Endothelial cell of umbilical vein (primary cell): Measurements from ENCODE around the gene DDX10. TPM values are rescaled to one million over a fixed set of nuclear protein-coding genes. Genes with fewer than 3 reads are reported as not detected.

Source experiments
- BruUV-seq: library from RNA; stranded (reverse); fragments of 400-500 nt; replicated peaks from 2 replicates; lab custom pipeline; 2021; lab: Mats Ljungman, UMichigan
- CTCF ChIA-PET: fragments of 300-600, 350-600 bp; sonication (Branson Sonifier 250); formaldehyde crosslinking; loops from one replicate; lab custom pipeline; 2021; ENCODE audit warnings: antibody characterized with exemption, inconsistent platforms; lab: Charles Lee
- POLR2A ChIA-PET: fragments of 300-600, 350-600 bp; sonication (Branson Sonifier 250); formaldehyde crosslinking; loops from one replicate; lab custom pipeline; 2021; ENCODE audit warnings: antibody characterized with exemption, inconsistent platforms; lab: Charles Lee
- DNase-seq: peaks from one replicate; pipeline ENCODE4 v3.0.0-alpha.2; 2011; ENCODE audit warnings: low read depth, low spot score
- FAIRE-seq: peaks from 2 replicates; lab custom pipeline; 2011; peaks lifted over from hg19 to GRCh38; lab: Jason Lieb, UNC
- H2AFZ ChIP-seq: 2 replicates; pipeline ENCODE4 v1.6.0; 2012; ENCODE audit warnings: low read depth, low read length, control low read depth, inconsistent platforms
- H3K27ac ChIP-seq: 2 replicates; pipeline ENCODE4 v1.5.1; 2011; ENCODE audit warnings: low read depth, mild to moderate bottlenecking, control low read depth, low read length, moderate library complexity; ENCODE audit not compliant: insufficient read depth
- H3K27me3 ChIP-seq, 2 experiments: 2 replicates each; pipeline versions ENCODE4 v1.6.0 to v1.6.1; 2011; ENCODE audit warnings: low read length in 2 of 2, mixed read lengths in 1 of 2; ENCODE audit not compliant: control insufficient read depth in 2 of 2, insufficient read depth in 2 of 2
- H3K36me3 ChIP-seq, 2 experiments: 2 replicates in 1 of 2; 3 replicates in 1 of 2; pipeline ENCODE4 v1.5.1; 2011; ENCODE audit warnings: low read length in 2 of 2, mild to moderate bottlenecking in 1 of 2, moderate library complexity in 1 of 2; ENCODE audit not compliant: control insufficient read depth in 2 of 2, insufficient read depth in 2 of 2; ENCODE audit errors: extremely low read depth in 1 of 2
- H3K4me1 ChIP-seq: 3 replicates; pipeline ENCODE4 v1.5.1; 2011; ENCODE audit warnings: mild to moderate bottlenecking, low read length; ENCODE audit not compliant: control insufficient read depth, insufficient read depth; ENCODE audit errors: extremely low read depth
- H3K4me2 ChIP-seq: 2 replicates; pipeline ENCODE4 v1.6.1; 2011; ENCODE audit warnings: low read length, control low read depth, mixed read lengths; ENCODE audit not compliant: insufficient read depth
- H3K4me3 ChIP-seq, 3 experiments: fragments of 200-600 bp in 1 of 3; sonication (generic), shearing (Covaris generic) in 1 of 3; replicated peaks in 1 of 3; 2 replicates each; pipeline ENCODE4 v1.5.1; 2011 to 2016; ENCODE audit warnings: control low read depth in 3 of 3, low read length in 3 of 3, mild to moderate bottlenecking in 2 of 3, inconsistent platforms in 1 of 3, low read depth in 1 of 3, moderate library complexity in 1 of 3; ENCODE audit not compliant: insufficient read depth in 1 of 3
- H3K79me2 ChIP-seq: 2 replicates; pipeline ENCODE4 v1.6.0; 2012; ENCODE audit warnings: low read length, inconsistent platforms; ENCODE audit not compliant: control insufficient read depth, insufficient read depth
- H3K9ac ChIP-seq: replicated peaks from 2 replicates; pipeline ENCODE3; 2011; ENCODE audit warnings: low read length, control low read depth; ENCODE audit not compliant: insufficient read depth; ENCODE audit errors: extremely low read depth
- H3K9me1 ChIP-seq: replicated peaks from 3 replicates; pipeline ENCODE4 v1.6.0; 2011; ENCODE audit warnings: mild to moderate bottlenecking, low read length; ENCODE audit not compliant: control insufficient read depth, insufficient read depth; ENCODE audit errors: extremely low read depth
- H3K9me3 ChIP-seq: replicated peaks from 2 replicates; pipeline ENCODE4 v1.5.1; 2012; ENCODE audit warnings: low read length, inconsistent platforms; ENCODE audit not compliant: control insufficient read depth, insufficient read depth
- H4K20me1 ChIP-seq: replicated peaks from 2 replicates; pipeline ENCODE3; 2011; ENCODE audit warnings: mild to moderate bottlenecking, low read length; ENCODE audit not compliant: control insufficient read depth, insufficient read depth; ENCODE audit errors: extremely low read depth
- EZH2 ChIP-seq: IDR thresholded peaks from 2 replicates; pipeline ENCODE4 v1.6.1; 2012; ENCODE audit warnings: borderline replicate concordance, low read depth, mild to moderate bottlenecking, moderate library complexity, low read length, inconsistent platforms; ENCODE audit not compliant: severe bottlenecking
- FOS ChIP-seq: IDR thresholded peaks from 2 replicates; pipeline ENCODE4 v1.6.1; 2011; ENCODE audit warnings: mild to moderate bottlenecking, low read length, moderate library complexity, borderline replicate concordance; ENCODE audit not compliant: insufficient read depth
- GATA2 ChIP-seq: IDR thresholded peaks from 2 replicates; pipeline ENCODE4 v1.7.0; 2011; ENCODE audit warnings: low read depth, mild to moderate bottlenecking, moderate library complexity, mixed read lengths, low read length; ENCODE audit not compliant: insufficient read length, insufficient read depth
- JUN ChIP-seq: IDR thresholded peaks from 2 replicates; pipeline ENCODE4 v1.6.1; 2011; ENCODE audit warnings: borderline replicate concordance, low read depth; ENCODE audit not compliant: insufficient read length, insufficient read depth
- MYC ChIP-seq: IDR thresholded peaks from one replicate; pipeline ENCODE4 v1.6.1; 2011; ENCODE audit warnings: mild to moderate bottlenecking, low read depth, low read length
- POLR2AphosphoS5 ChIP-seq: IDR thresholded peaks from 2 replicates; pipeline ENCODE4 v1.6.1; 2012; ENCODE audit warnings: low read depth, mild to moderate bottlenecking, control low read depth, low read length, moderate library complexity; ENCODE audit not compliant: insufficient read depth
- dilution Hi-C: fragments of 300-500 bp; cut with MboI; formaldehyde crosslinking; loops from one replicate; pipeline ENCODE4 v1.15.0; 2019; ENCODE audit warnings: low sequenced_read_pairs; ENCODE audit not compliant: extremely low pct_ligation_motif_present
- intact Hi-C: fragments of 100-400 bp; cut with micrococcal nuclease; formaldehyde crosslinking; loops from one replicate; pipeline ENCODE4 v1.10.0; 2022
- polyA plus RNA-seq, 4 experiments: library from polyadenylated mRNA; depleted of rRNA in 3 of 4; stranded (reverse) in 3 of 4; unstranded in 1 of 4; fragments of >200 nt; gene quantifications; 2 replicates each; pipeline versions ENCODE4 v1.2.1 to v1.2.3, GENCODE V29; 2011 to 2012; ENCODE audit warnings: missing spikeins in 1 of 4
- total RNA-seq: library from RNA; stranded (reverse); gene quantifications from 2 replicates; pipeline ENCODE4 v1.2.3, GENCODE V29; 2021
- TF ChIP-seq, protein P1 (sequence below): IDR thresholded peaks from 2 replicates; pipeline ENCODE4 v1.6.1; 2011; ENCODE audit not compliant: insufficient read depth, insufficient read length
- TF ChIP-seq, protein P2 (sequence below), 2 donors: IDR thresholded peaks; 1 replicate in 1 of 2; 2 replicates in 1 of 2; pipeline ENCODE4 v1.5.1; 2011; ENCODE audit warnings: low read length in 2 of 2, mild to moderate bottlenecking in 2 of 2, moderate library complexity in 2 of 2, control low read depth in 1 of 2, inconsistent platforms in 1 of 2, low read depth in 1 of 2; ENCODE audit not compliant: insufficient read depth in 1 of 2; ENCODE audit errors: extremely low read depth in 1 of 2

DDX10 gene
- total and polyA plus RNA-seq, 2 donors (not counting 3 experiments of a cell fraction or from before 2014, with no cell fraction given) = 29.8 to 35.2 TPM

DNA sequence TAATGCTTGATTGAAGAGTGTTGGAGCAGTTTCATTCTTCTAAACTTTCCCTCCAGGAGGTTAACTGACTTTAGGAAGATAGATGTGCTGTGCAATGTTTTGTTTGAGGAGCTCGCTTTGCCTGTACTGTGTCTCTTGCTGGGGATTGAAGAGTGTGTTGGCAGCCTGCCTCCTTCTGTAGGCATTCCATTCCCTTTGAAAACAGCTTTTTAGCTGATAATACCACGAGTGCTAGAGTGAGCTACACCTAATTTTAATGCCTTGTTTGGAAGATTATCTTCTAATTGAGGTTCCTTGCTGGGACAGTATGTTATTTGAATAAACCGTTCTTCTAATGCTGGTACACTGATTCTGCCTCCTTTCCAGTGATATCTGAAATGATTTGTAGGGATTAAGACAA is 7.2 kb downstream of the DDX10 start:
- dilution Hi-C loops (no loop called here), intact Hi-C loops (no loop called here)
- no peaks in the 10 kb centered on the region for H3K9me3 ChIP-seq
- FAIRE-seq (no peak), DNase-seq (peak; percentile 27)
- no peak overlapping the region for H2AFZ ChIP-seq
- TF ChIP-seq, protein P1, sequence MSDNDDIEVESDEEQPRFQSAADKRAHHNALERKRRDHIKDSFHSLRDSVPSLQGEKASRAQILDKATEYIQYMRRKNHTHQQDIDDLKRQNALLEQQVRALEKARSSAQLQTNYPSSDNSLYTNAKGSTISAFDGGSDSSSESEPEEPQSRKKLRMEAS = no peak
- TF ChIP-seq, protein P2, sequence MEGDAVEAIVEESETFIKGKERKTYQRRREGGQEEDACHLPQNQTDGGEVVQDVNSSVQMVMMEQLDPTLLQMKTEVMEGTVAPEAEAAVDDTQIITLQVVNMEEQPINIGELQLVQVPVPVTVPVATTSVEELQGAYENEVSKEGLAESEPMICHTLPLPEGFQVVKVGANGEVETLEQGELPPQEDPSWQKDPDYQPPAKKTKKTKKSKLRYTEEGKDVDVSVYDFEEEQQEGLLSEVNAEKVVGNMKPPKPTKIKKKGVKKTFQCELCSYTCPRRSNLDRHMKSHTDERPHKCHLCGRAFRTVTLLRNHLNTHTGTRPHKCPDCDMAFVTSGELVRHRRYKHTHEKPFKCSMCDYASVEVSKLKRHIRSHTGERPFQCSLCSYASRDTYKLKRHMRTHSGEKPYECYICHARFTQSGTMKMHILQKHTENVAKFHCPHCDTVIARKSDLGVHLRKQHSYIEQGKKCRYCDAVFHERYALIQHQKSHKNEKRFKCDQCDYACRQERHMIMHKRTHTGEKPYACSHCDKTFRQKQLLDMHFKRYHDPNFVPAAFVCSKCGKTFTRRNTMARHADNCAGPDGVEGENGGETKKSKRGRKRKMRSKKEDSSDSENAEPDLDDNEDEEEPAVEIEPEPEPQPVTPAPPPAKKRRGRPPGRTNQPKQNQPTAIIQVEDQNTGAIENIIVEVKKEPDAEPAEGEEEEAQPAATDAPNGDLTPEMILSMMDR (IDR thresholded peaks at IDR 0.05; ENCODE audit: extremely low read depth in 1 of 2, insufficient read depth in 1 of 2, low read depth in 1 of 2, low read length in 2 of 2) = no peak
- TF ChIP-seq GATA2 = no peak
- no peak for TF ChIP-seq POLR2AphosphoS5
- TF ChIP-seq FOS = no peak
- no peak for TF ChIP-seq JUN
- TF ChIP-seq MYC = no peak
- no peak for TF ChIP-seq EZH2
- no peak overlapping the region for H3K9ac ChIP-seq
- no peak overlapping the region for H3K27ac ChIP-seq
- CTCF ChIA-PET = interaction anchor here (0.7 kb wide), 2 partner anchors 199 to 554 kb away, joined by 3 read pairs; no protein-coding TSS in a partner anchor
- H4K20me1 ChIP-seq = no peaks in the 10 kb centered on the region
- no peak overlapping the region for H3K4me3 ChIP-seq
- no peaks in the 10 kb centered on the region for H3K9me1 ChIP-seq
- peaks cover 0 to under 1% of the 10 kb centered on the region in 2 experiments for H3K36me3 ChIP-seq
- POLR2A ChIA-PET = interaction anchor here (0.7 kb wide), 1 partner anchor 831 kb away, joined by 7 read pairs; no protein-coding TSS in a partner anchor
- no peaks in the 10 kb centered on the region for H3K27me3 ChIP-seq
- BruUV-seq = no TSS peak
- no peak overlapping the region for H3K4me2 ChIP-seq
- H3K4me1 ChIP-seq = peaks cover 9% of the 10 kb centered on the region
- H3K79me2 ChIP-seq = peaks cover 62% of the 10 kb centered on the region
